RKO (cell line): ENCODE measurements around the gene DSCAM.
"Not testable (repeated sequence)": the region's sequence is repeated elsewhere in the genome, so short reads cannot be mapped to it uniquely, and the experiment has no call there.

Source experiments
- DNase-seq: peaks from one replicate; pipeline ENCODE4 v3.0.0-alpha.2; 2016; ENCODE audit warnings: low spot score

The DSCAM gene

DNA sequence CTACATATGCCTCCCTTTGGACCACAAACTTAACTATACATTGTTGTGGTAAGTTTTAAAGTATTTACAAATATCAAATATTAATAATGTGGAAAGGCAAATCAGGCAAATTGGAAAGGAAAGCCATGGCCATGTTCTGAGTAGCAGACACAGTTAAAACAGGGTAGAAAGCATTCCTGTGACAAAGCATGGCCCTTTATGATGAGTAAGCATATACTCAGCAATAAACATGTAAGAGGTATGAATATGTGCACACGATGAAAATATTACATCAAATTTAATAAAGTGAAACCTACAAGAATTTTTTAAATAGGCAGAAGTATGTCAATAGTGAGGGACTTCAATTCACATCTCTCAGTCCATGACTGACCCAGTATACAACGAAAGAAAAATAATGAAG lies 389.2 kb downstream of the DSCAM start:
- no peak for DNase-seq

DNA sequence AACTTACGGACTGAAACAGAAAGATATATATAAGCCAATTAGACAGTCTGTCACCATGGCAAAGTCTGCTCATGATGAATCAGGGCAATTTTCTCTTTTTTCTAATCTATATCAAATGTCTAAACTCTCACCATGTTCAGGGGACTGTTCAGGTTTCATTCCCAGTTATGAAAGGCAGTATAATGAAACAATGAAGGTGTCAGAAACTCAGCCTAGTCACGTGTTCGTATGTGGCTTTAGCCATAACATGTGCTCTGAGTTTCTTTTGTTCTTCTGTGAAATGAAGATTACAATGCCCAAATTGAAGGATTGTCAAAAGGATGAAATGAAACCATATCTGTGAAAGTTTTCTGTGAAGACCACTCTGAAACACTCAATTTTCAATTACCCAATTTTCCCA lies 392.9 kb downstream of the DSCAM start:
- no peak for DNase-seq

DNA sequence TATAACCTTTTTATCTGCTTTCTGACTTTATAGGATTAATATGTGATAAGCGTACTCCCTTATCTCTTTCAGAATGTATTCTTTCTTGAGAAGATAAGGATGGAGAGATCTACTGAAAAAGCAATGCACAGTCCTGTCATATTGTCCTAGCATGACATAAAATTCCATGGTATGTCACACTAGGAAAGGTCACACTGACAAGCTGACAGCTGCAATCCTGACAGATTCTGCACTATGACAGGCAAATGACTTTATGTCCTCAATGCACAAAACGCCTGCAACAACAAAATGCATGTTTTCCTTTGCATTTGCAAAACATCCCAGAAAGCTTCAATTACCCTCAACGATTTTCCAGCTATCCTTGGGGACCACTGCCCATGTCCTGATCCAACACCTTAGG lies 393.8 kb downstream of the DSCAM start:
- no peak for DNase-seq

DNA sequence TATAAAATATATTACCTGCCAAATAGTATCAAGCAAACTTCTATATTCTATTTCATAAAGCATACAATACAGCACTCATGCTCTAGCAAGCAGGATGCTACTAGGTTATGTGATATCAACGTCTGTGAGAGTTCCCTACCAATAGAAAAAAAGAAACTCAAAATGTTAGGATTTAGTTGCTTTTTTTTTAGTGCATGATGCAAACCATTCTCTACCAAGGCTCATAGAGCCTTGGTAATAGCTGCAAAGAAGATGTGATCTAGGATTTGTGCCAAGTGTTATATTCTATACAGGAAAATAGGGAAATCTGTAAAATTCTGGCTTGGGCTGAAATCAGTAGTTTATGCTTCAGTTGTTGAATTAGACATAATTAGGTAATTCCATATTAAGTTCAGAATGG lies 394.4 kb downstream of the DSCAM start:
- no peak for DNase-seq

DNA sequence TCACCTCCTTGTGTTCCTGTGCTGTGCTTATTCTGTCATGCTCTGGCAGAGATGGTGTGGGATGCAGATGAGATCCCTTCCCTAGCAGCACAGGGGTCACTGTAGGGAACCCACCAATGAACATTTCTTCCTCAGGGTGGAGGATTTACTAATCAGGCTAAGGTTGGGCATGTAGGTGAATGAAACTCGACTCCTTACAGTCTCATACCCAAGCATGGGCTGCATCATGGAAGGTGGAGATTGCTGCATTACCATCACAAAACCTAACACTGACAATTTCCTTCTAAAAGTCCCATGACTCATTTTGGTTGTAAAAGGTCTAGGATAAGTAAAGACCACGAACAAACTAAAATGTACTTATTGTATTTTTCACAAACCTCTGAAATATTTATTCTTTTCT lies 399.9 kb downstream of the DSCAM start:
- no peak for DNase-seq

DNA sequence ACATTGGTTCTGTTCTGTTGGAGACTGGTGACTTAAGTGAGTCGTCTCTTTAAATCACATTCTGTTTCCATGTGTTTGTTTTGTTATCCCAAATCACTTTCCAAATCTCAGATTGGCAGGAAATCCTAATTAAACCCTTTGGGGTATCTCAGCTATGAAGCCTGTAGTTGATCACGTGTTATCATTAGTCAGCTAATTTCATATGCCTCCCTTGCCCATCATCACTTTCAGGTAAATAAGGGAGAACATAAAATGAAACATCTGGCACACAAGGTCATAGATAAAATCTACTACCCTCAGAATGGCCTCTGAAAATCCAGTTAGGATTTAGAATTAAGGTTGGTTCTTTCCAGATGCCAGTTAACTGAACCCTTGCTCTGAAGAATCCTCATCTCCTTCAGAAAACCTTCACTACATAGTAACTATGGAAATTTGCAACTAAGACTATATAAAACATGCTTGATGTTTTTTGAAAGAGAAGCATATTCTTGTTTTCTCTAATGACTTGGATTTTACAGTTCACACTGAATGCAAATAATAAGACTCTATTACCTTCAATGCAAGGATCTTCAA lies 401.5 kb downstream of the DSCAM start:
- DNase-seq, result no peak

DNA sequence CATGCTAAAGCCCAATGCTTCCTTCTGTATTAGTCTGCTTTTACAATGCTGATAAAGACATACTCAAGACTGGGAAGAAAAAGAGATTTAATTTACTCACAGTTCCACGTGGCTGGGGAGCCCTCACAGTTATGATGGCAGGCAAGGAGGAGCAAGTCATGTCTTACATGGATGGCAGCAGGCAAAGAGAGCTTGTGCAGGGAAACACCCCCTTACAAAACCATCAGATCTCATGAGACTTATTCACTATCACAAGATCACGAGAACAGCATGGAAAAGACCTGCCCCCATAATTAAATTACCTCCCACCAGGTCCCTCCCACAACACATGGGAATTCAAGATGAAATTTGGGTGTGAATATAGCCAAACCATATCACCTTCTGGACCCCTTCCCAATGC lies 407.4 kb downstream of the DSCAM start:
- not testable (repeated sequence) for DNase-seq

DNA sequence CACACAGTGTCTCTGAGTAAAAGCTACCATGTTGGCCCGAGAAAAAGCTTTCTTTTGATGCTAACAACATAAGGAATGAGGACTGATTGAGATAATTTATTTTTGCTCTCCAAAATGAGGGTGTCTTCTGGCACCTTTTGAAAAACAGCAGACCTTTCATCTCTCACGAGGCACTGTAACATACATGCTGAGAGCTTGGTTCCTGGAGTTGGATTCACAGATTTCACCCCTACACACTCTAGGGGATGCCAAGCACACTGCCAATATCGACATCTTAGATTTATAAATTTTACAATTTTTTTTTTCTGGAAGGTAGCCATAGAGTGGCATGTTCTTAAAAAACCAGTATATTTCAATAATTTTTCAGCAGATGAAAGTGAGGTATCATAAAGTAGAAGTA lies 408.3 kb downstream of the DSCAM start:
- DNase-seq, result no peak

DNA sequence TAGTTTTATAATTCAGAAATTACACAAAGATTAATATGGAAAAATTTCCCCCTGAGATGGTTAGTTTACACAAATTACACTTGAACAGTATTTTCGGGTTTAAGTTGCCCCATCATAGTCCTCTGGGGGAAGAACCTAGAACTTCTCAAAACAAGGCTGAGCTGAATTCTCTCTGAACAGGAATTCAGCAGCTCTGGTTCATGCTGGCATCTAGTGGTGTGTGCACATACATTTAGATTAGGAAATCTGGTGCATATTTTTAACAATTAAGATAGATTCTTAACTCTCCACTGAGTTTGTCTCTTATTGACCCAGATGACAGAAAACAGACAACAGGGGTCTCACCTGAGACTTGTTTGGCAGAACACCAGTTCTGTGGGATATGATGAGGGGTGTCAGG lies 410.7 kb downstream of the DSCAM start:
- DNase-seq, result no peak

DNA sequence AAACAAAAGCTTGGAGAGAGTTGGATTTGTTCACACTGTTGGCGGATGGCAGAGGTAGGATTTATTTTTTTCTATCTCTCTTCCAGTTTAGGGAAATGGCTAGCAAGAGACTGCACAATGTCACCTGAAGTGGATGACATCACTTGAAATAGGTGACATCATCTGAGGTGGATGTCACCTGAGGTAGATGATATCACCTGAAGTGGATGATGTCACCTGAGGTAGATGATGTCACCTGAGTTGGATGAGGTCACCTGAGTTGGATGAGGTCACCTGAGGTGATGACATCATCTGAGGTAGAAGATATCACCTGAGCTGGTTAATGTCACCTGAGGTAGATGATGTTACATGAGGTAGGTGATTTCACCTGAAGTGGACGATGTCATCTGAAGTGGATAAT lies 413.4 kb downstream of the DSCAM start:
- DNase-seq, result no peak

DNA sequence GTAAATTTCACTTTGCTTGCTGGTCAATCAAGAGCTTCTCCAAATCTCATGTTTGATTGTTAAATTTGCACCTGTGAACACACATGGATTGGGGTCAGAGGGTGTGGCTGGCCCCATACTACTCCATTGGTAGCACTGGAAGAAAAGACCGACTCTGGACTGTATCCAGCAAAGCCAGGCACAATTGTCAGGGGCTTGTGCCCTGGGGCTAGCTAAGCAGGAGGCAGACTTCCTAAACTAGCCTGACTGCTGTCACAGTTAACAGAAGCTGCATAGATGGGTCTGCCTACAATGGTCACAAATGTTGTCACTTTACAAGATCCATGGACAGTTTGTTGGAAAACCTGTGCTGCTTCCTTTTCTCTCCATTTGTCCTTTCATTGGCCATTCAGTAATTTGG lies 421.0 kb downstream of the DSCAM start:
- no peak for DNase-seq

DNA sequence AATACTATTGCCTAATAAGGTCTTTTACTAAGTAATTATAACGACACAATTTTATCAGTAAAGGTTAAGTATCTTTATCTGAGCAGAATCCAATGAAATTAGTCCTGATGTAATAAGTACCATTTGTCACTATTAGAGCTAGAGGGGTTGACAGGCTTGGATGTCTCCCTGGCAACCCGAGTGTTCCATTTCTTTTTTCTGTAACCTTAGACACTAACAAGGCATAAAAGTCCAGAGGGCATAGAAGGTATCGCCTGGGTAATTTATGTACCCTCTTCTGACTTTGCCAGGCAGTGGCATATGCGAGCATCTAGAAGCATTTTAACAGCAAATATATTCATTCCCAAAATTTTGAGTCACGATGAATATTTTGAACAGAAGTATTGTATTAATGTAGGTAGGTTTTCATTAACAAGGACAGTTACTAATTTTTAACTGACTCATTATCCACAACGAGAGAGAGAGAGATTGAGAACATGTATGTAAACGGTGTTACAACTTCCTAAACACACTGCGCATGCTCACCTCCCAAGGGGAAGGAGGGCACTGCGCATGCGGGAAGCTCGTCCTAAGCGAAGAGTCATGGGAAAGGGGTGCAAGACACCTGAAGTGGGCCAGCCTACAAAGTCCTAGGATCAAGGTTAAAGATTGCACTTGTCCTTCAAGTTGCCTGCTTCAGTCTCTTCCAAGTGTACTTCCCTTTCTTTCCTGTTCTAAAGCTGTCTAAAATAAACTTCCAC lies 423.9 kb downstream of the DSCAM start:
- no peak for DNase-seq

DNA sequence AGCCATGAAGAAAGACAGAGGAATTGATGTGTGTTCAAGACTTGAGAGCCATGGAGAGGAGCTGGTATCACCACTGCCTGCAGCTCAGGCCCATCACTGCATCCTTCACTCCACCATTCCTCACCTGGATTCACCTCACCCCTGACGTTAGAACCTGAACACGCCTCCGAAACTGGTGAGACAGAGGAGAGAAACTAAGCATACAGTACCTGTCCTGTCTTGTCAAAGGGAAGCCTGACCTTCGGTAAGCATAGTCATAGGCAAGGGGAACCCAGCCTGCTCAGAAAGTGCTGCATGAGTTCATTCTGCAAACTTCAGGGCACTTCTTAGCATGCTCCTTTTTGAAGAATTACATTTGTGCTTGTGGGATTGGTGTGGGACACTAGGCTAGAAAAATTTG lies 425.8 kb downstream of the DSCAM start:
- no peak for DNase-seq

DNA sequence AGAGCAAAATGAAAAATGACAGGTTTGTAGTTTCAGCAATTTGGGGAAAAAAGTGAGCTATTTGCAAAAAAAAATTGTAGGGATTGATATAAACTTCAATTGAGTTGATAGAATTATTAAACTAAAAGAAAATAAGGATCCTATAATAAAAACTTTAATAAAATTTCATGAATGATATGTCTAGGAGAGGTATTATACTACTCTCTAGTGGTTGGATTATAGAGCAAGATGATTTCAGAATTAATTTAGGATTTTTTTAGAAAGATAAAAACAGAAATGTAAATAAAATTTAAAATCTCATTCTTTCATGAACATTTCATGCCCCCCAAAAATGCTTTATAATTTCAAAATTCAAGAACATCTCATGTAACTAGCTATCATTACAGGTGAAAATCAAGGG lies 430.4 kb downstream of the DSCAM start:
- no peak for DNase-seq

DNA sequence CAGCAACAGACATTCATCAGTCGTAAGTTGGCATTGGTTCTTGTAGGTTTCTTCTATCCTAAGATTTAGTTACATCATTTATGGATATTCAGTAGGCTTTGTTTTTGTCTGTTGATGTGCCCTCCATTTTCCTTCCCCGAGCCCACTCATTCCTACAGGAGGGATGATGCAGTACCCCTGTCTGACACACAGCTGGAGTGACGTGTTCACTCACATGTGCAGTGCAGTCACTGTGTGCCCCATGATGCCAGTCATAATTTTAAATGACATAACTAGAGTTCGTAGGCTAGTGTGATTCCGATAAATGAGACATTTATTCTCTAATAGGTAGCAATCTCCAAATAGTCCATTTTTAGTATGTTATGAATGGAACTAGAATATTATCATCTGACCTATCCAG lies 438.4 kb downstream of the DSCAM start:
- no peak for DNase-seq

DNA sequence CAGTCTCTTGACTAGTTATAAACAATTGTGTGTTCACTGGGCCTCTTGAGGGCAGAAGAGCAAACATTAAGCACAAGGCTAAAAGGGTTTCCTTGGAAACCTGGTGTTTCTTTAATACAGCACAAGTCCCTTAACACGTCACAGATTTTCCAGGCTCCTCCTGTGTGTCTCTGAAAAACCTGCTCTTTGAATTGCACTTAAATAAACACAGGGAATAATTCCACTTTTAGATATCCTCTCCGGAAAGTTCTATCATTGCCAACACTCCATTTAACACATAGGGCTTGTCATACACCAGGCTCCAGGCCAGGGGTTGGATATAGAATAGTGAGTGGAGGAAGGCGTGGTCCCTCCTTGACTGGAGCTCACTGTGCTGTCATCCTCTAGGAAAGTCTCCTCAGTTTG lies 442.6 kb downstream of the DSCAM start:
- no peak for DNase-seq

DNA sequence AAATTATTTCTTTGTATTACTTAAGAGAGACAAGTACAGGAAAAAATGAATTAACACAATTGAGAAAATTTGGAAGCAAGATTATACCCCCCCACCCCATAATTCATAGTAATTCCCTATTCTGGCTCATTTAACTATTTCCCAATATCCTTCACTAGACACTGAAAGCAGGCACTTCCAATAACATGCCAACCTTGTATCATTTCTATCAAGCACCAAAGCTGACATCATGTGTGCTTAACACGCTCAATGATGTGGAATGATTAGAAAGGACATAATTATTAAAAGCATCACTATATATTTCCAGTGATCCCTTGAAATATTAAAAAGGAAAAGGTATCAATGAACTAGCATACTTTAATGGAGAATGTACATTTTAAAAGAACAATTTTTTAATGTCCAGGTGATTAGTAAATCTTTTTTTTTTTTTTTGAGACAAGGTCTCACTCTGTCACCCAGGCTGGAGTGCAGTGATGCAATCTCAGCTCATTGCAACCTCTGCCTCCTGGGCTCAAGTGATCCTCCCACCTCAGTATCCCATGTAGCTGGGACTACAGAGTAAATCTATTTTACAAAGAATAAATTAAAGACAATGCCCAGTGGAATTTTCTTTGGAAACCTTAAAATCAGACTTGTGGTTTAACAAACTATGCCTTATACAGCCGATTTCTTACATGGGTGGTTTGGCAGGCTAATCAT lies 443.9 kb downstream of the DSCAM start:
- DNase-seq, result no peak

DNA sequence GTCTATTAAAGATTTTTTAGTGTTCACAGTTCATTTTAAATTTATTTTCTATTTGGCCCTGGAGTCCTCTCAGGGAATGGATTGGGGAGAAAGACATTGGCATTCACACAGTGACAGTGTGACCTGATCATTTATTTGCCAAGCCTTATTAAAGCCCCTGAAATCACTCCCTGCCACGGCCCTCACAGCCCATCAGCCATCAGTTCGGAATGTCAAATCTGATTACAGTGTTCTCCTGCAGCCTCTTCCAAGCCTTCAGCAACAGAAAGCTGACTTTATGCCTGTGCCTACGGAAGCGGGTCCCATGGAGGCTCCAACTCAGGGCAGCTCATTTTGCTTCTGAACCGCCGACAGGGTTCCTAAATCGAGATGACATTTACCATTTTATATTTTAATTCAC lies 451.2 kb downstream of the DSCAM start:
- DNase-seq, result no peak

DNA sequence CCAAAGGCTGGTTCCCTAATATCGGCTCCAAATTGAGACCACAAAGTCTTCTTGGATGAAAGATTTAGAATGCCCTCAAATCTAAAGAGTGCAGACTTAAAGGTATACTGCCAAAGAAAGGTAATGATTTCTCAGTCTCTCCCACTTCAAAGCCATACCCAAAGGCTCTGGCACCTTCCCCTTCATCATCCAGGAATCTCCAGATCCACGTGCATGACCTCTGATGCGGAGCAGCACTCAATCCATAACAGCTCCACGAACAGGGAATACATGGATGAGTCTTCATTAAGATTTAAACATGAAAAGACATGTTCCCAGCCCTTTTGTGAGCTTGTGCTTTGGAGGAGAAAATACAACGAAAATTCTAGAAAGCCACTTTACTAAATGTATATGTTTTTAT lies 453.9 kb downstream of the DSCAM start:
- DNase-seq, result no peak

DNA sequence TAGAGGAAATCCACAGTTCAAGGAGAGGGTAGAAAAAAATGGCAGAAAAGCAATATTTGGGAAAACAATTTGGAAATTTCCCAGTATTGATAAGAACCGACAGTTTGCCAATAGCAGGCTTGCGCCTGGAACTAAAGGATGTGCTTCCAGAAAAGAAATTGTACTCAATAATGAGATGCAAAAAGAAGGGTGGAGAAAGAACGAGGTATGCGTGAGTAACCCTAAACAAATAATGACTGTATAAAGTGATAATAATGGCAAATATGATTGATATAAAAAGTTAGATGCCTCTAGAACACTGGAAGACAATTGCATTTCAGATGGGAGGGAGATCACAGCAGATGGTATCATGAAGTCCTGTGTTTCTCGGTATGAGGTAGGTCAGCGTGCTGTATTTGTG lies 458.9 kb downstream of the DSCAM start:
- no peak for DNase-seq

DNA sequence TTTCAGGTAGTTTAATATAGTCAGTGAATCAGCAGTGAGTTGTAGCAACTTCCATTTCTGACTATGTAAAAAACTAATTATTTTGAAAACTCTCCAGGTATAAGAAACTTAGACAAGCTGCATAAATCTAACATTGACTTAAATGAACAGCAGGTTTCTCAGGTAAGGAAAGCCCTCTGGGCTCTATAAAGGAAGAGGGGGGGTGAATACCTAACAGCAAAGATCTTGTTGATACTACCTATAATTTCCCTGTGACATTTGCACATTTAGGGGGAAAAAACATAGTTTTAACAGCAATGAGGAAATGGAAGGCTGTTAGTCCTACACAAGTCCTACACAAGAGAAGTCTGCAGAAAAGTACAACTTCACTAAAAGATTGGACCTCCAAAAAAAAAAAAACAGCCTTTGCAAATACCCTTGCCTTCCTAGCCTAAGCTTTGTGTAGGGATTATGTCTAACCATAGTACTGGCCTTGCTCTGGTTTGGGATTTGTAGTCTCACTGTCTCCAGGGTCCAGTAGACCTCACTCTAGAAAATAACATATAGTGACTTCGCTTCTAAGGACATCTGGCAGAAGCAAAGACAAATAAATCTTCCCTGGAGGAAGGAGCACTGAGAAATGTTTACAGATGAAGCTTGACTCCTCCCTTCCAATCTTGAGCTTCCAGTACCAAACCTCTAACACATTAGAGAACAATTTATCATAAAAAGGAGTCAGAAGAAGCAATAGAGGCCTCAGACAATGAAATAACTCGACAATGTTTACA lies 459.8 kb downstream of the DSCAM start:
- DNase-seq, result no peak

DNA sequence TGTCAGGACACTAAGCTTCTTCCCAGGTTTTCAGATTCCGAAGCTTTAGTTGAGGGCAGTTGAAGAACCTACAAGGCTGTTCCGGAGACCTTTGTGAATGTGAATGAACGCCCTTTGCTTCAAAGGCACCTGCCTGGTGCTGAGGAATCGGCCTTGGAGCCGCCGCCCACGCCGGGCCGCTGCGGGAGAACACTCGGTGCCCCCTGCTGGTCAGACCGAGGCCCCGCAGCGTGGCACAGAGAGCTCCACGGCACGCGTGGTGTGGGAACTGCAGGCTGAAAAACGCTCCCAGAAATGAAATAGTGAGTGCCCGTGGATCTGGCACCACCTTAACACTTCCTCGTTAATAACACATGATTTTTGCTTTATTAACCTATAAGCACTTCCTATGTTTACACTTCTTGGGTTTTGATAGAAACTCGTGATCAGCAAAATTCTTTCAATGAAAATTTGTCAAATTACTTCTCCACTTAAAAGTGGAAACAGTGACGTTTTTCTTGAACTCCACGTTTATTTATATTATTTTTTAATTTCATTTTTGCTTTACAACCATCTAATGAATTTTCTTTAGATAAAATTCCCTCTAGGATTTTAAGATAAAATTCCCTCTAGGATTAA lies 460.6 kb downstream of the DSCAM start:
- peak; percentile 48 for DNase-seq
